SK-N-SH (cell line): Measurements from ENCODE around the gene USP32.

Experiments
- CHD2 ChIP-seq: fragments of 150-350 bp; IDR thresholded peaks from 2 replicates; pipeline ENCODE4 v1.6.1; 2018; ENCODE audit warnings: low read length; ENCODE audit not compliant: partially characterized antibody
- EZH2phosphoT487 ChIP-seq: fragments of 200-600 bp; sonication (generic); IDR thresholded peaks from 2 replicates; pipeline ENCODE4 v1.6.1; 2017; ENCODE audit warnings: low read depth, mixed run types, mild to moderate bottlenecking, antibody characterized with exemption, moderate library complexity, borderline replicate concordance
- FOSL2 ChIP-seq: IDR thresholded peaks from 2 replicates; pipeline ENCODE4 v1.4.0; 2012; ENCODE audit warnings: low read depth, mild to moderate bottlenecking, moderate library complexity, borderline replicate concordance
- FOXM1 ChIP-seq: IDR thresholded peaks from 2 replicates; pipeline ENCODE4 v1.4.0; 2012; ENCODE audit warnings: low read depth, mild to moderate bottlenecking
- MXI1 ChIP-seq: IDR thresholded peaks from 2 replicates; pipeline ENCODE4 v1.6.1; 2012; ENCODE audit warnings: mild to moderate bottlenecking, low read depth, low read length, improper control_type of control experiment
- POLR2AphosphoS5 ChIP-seq: IDR thresholded peaks from 2 replicates; pipeline ENCODE4 v1.6.1; 2012; ENCODE audit warnings: low read depth, low read length
- RAD21 ChIP-seq: IDR thresholded peaks from 2 replicates; pipeline ENCODE4 v1.6.1; 2012; ENCODE audit warnings: mild to moderate bottlenecking, low read length
- RXRA ChIP-seq: IDR thresholded peaks from 2 replicates; pipeline ENCODE4 v1.4.0; 2012; ENCODE audit warnings: low read depth, mild to moderate bottlenecking, borderline replicate concordance
- SIN3A ChIP-seq: IDR thresholded peaks from 2 replicates; pipeline ENCODE4 v1.6.1; 2012; ENCODE audit warnings: low read depth, mild to moderate bottlenecking, low read length, moderate library complexity, borderline replicate concordance
- SMC3 ChIP-seq: IDR thresholded peaks from 2 replicates; pipeline ENCODE4 v1.6.1; 2012; ENCODE audit warnings: low read depth, low read length, improper control_type of control experiment
- TF ChIP-seq, protein P1 (sequence below): fragments of 200-600 bp; sonication (generic); IDR thresholded peaks from 2 replicates; pipeline ENCODE4 v1.6.1; 2017; ENCODE audit warnings: antibody characterized with exemption, mild to moderate bottlenecking, moderate library complexity
- TF ChIP-seq, protein P2 (sequence below): IDR thresholded peaks from 2 replicates; pipeline ENCODE4; 2012
- TF ChIP-seq, protein P3 (sequence below): fragments of 150-350 bp; IDR thresholded peaks from 2 replicates; pipeline ENCODE4 v1.6.1; 2017; ENCODE audit warnings: antibody characterized with exemption, low read length, low read depth, borderline replicate concordance
- TF ChIP-seq, protein P4 (sequence below): IDR thresholded peaks from 2 replicates; pipeline ENCODE4 v1.6.1; 2012; ENCODE audit warnings: mild to moderate bottlenecking, low read depth, low read length, moderate library complexity

DNA sequence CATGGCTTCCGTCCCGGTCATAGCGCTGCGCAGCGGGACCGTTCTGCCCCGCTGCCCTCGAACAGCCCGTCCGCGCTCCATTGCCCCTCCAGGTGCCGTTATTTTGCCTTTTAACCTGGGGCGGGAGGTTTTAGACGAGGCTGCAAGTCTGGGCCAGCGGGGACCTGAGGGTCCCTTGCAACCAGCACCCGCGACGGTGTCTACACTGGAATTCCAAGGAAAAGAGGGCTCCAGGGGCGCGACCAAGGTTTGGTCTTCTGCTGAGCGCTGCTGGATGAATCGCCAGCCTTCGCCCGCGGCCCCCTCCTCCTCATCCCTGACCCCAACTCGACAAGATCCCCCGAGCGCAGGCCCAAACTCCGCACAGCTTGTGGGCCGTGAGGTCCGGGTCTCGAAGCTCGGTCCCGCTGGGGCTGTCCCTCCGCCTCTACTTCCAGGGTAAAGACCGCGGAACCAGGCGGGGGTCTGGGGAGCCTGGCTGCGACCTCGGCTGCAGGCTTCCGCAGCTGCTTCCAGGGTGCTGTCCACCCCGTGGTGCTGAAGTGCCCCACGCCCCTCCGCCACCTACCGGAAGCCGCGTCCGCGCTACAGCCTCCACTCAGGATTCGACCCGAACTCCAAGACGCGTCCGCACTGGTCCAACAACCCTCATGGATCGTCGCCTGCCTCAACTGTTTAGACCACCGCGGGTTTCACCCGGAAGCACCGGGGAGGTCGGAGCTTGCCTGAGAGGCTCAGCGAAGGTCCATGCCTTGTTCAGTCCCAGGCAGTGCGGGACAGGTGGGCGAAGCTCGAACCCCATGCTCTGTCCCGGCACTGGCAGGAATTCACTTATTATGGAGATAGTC is 252.3 kb downstream of the USP32 start:
- TF ChIP-seq EZH2phosphoT487 (no peak), RXRA (no peak), FOSL2 (no peak), SMC3 (no peak), CHD2 (no peak), SIN3A (no peak), FOXM1 (no peak), POLR2AphosphoS5 (no peak), RAD21 (no peak), MXI1 (no peak)
- TF ChIP-seq, protein P1, sequence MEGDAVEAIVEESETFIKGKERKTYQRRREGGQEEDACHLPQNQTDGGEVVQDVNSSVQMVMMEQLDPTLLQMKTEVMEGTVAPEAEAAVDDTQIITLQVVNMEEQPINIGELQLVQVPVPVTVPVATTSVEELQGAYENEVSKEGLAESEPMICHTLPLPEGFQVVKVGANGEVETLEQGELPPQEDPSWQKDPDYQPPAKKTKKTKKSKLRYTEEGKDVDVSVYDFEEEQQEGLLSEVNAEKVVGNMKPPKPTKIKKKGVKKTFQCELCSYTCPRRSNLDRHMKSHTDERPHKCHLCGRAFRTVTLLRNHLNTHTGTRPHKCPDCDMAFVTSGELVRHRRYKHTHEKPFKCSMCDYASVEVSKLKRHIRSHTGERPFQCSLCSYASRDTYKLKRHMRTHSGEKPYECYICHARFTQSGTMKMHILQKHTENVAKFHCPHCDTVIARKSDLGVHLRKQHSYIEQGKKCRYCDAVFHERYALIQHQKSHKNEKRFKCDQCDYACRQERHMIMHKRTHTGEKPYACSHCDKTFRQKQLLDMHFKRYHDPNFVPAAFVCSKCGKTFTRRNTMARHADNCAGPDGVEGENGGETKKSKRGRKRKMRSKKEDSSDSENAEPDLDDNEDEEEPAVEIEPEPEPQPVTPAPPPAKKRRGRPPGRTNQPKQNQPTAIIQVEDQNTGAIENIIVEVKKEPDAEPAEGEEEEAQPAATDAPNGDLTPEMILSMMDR = no peak
- TF ChIP-seq, protein P2, sequence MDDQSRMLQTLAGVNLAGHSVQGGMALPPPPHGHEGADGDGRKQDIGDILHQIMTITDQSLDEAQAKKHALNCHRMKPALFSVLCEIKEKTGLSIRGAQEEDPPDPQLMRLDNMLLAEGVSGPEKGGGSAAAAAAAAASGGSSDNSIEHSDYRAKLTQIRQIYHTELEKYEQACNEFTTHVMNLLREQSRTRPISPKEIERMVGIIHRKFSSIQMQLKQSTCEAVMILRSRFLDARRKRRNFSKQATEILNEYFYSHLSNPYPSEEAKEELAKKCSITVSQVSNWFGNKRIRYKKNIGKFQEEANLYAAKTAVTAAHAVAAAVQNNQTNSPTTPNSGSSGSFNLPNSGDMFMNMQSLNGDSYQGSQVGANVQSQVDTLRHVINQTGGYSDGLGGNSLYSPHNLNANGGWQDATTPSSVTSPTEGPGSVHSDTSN = no peak
- TF ChIP-seq, protein P3, sequence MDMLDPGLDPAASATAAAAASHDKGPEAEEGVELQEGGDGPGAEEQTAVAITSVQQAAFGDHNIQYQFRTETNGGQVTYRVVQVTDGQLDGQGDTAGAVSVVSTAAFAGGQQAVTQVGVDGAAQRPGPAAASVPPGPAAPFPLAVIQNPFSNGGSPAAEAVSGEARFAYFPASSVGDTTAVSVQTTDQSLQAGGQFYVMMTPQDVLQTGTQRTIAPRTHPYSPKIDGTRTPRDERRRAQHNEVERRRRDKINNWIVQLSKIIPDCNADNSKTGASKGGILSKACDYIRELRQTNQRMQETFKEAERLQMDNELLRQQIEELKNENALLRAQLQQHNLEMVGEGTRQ = no peak
- TF ChIP-seq, protein P4, sequence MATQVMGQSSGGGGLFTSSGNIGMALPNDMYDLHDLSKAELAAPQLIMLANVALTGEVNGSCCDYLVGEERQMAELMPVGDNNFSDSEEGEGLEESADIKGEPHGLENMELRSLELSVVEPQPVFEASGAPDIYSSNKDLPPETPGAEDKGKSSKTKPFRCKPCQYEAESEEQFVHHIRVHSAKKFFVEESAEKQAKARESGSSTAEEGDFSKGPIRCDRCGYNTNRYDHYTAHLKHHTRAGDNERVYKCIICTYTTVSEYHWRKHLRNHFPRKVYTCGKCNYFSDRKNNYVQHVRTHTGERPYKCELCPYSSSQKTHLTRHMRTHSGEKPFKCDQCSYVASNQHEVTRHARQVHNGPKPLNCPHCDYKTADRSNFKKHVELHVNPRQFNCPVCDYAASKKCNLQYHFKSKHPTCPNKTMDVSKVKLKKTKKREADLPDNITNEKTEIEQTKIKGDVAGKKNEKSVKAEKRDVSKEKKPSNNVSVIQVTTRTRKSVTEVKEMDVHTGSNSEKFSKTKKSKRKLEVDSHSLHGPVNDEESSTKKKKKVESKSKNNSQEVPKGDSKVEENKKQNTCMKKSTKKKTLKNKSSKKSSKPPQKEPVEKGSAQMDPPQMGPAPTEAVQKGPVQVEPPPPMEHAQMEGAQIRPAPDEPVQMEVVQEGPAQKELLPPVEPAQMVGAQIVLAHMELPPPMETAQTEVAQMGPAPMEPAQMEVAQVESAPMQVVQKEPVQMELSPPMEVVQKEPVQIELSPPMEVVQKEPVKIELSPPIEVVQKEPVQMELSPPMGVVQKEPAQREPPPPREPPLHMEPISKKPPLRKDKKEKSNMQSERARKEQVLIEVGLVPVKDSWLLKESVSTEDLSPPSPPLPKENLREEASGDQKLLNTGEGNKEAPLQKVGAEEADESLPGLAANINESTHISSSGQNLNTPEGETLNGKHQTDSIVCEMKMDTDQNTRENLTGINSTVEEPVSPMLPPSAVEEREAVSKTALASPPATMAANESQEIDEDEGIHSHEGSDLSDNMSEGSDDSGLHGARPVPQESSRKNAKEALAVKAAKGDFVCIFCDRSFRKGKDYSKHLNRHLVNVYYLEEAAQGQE = peak; percentile 94
